HUES48 (cell line): Measurements from ENCODE around the gene PSMC4.

Experiments used
- H3K27ac ChIP-seq: one replicate; pipeline ENCODE4 v1.7.0; 2013; ENCODE audit warnings: low read depth, low read length, inconsistent platforms
- H3K27me3 ChIP-seq: 2 replicates; pipeline ENCODE4 v1.6.1; 2013; ENCODE audit warnings: mild to moderate bottlenecking, low read length; ENCODE audit not compliant: control insufficient read depth, insufficient read depth
- H3K36me3 ChIP-seq: 2 replicates; pipeline ENCODE4 v1.6.1; 2013; ENCODE audit warnings: low read length; ENCODE audit not compliant: control insufficient read depth, insufficient read depth
- H3K4me1 ChIP-seq: 2 replicates; pipeline ENCODE4 v1.6.1; 2013; ENCODE audit warnings: mild to moderate bottlenecking, low read length; ENCODE audit not compliant: control insufficient read depth, insufficient read depth
- H3K4me3 ChIP-seq: 2 replicates; pipeline ENCODE4 v1.5.1; 2013; ENCODE audit warnings: mild to moderate bottlenecking, low read depth, low read length
- H3K9ac ChIP-seq: 2 replicates; pipeline ENCODE4 v1.6.1; 2013; ENCODE audit warnings: mild to moderate bottlenecking, low read depth, low read length, moderate library complexity
- H3K9me3 ChIP-seq: 2 replicates; pipeline ENCODE4 v1.6.1; 2013; ENCODE audit warnings: low read length; ENCODE audit not compliant: control insufficient read depth, insufficient read depth

The PSMC4 gene

DNA sequence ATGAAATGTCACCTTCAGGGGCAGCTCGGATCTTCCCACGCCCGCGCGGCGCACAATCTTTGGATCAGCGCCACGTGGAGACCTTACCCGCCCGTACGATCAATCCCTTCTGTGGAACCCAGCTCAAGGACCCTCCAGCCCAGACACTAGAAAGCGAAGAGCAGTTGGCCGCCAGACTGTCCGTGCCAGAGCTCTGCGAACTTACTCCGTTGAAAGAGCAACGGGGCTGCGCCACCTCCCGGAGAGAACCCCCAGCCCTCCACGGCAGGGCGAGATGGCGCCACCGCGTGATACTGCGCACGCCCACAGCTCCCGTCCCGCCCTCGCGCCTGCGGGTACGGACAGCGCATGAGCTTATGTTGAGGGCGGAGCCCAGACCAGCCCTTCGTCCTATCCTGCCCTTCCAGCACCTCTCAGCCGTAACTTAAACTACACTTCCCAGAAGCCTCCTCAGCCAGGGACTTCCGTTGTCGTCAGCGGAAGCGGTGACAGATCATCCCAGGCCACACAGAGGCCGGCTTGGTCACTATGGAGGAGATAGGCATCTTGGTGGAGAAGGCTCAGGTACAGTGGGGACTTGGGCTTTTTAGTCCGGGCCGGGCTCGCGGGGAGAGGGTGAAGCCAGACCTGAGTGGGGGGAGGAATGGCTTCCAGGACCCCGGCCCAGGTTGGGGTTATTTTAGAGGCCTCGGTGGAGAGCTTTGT is at the start of gene PSMC4:
Gene PSMC4, plus strand, starts transcription at position 491 of the 705 bp plus-strand sequence. Its CDS starts 38 bp downstream, at position 529.
- H3K4me3 ChIP-seq = peak within 1 kb of the TSS; percentile 87
- peak within 1 kb of the TSS; percentile 53 for H3K27ac ChIP-seq
- H3K4me1 ChIP-seq = peaks cover 3% of the 10 kb centered on the region; the same call in 1 of the 2 replicates
- H3K27me3 ChIP-seq = no peaks in the 10 kb centered on the region
- no peaks in the 10 kb centered on the region for H3K9me3 ChIP-seq
- H3K36me3 ChIP-seq = peaks cover 37% of the 10 kb centered on the region
- peak within 1 kb of the TSS; percentile 68 for H3K9ac ChIP-seq

GRCh38 chr19:39923862-39924261 is 47.1 kb upstream of the PSMC4 start:
- no peaks in the 10 kb centered on the region for H3K4me1 ChIP-seq
- no peak overlapping the region for H3K4me3 ChIP-seq
- no peaks in the 10 kb centered on the region for H3K36me3 ChIP-seq
- H3K27me3 ChIP-seq = no peaks in the 10 kb centered on the region
- H3K27ac ChIP-seq = no peak overlapping the region
- no peaks in the 10 kb centered on the region for H3K9me3 ChIP-seq
- H3K9ac ChIP-seq = no peak overlapping the region

GRCh38 chr19:39924389-39924788 is 46.6 kb upstream of the PSMC4 start:
- H3K4me3 ChIP-seq = no peak overlapping the region
- no peaks in the 10 kb centered on the region for H3K27me3 ChIP-seq
- no peaks in the 10 kb centered on the region for H3K9me3 ChIP-seq
- H3K4me1 ChIP-seq = no peaks in the 10 kb centered on the region
- no peak overlapping the region for H3K27ac ChIP-seq
- H3K36me3 ChIP-seq = no peaks in the 10 kb centered on the region
- no peak overlapping the region for H3K9ac ChIP-seq

- no peak overlapping the region for H3K9ac ChIP-seq
- no peaks in the 10 kb centered on the region for H3K27me3 ChIP-seq
- H3K27ac ChIP-seq = no peak overlapping the region
- no peaks in the 10 kb centered on the region for H3K4me1 ChIP-seq
- no peaks in the 10 kb centered on the region for H3K36me3 ChIP-seq
- no peaks in the 10 kb centered on the region for H3K9me3 ChIP-seq
- H3K4me3 ChIP-seq = no peak overlapping the region
These were observed 46.0 kb upstream of the PSMC4 start for GRCh38 chr19:39924952-39925351.

DNA sequence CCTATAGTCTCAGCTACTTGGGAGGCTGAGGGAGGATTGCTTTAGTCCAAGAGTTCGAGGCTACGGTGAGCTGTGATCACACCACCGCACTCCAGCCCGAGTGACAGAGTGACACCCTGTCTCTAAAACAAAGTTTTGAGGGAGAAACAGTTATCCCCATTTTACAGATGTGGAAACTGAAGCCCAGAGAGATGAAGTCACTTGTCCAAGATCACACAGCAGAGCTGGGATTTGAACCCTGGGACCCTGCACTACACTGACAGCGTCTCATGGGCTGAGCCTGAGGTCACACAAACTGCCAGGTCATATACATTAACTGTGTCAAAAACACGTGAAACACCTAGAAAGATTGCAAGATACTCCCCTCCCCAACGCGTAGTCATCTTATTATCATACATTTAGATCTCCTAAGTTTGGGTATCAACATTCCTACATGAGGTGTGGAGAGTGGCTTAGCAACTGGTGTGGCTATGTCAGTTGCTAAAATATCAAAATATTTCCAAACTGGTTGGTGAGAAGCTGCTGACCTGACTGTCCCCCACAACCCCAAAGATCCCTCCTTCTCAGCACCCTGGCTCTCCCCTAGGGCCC is 44.7 kb upstream of the PSMC4 start:
- Histone ChIP-seq H3K27me3 (no peaks in the 10 kb centered on the region), H3K4me1 (no peaks in the 10 kb centered on the region), H3K36me3 (no peaks in the 10 kb centered on the region), H3K9me3 (no peaks in the 10 kb centered on the region), H3K9ac (no peak overlapping the region), H3K27ac (no peak overlapping the region), H3K4me3 (no peak overlapping the region)

- Histone ChIP-seq H3K27ac (no peak overlapping the region), H3K4me3 (no peak overlapping the region), H3K9ac (no peak overlapping the region), H3K9me3 (no peaks in the 10 kb centered on the region), H3K27me3 (no peaks in the 10 kb centered on the region), H3K4me1 (no peaks in the 10 kb centered on the region), H3K36me3 (no peaks in the 10 kb centered on the region)
These were observed 43.9 kb upstream of the PSMC4 start for GRCh38 chr19:39927076-39927475.

GRCh38 chr19:39927524-39928356 is 43.2 kb upstream of the PSMC4 start:
- Histone ChIP-seq H3K9ac (no peak overlapping the region), H3K27me3 (no peaks in the 10 kb centered on the region)

DNA sequence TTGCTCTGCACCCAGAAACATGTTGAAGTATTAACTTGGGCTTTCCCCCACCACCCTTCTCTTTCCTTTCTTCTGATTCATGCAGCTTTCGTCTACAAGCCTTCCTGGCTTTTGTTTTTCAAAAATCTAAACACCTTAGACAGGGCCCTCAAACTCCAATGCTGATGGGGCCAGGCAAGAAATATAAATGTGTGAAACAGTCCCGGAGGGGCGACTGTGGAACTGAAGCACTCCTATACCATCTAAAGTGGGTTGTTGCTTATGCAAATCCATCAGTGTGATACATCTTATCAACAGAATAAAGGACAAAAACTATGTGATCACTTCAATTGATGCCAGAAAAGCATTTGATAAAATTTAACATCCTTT is 42.6 kb upstream of the PSMC4 start:
- Histone ChIP-seq H3K36me3 (no peaks in the 10 kb centered on the region), H3K4me1 (no peaks in the 10 kb centered on the region), H3K4me3 (no peak overlapping the region), H3K9ac (no peak overlapping the region), H3K27me3 (no peaks in the 10 kb centered on the region), H3K9me3 (no peaks in the 10 kb centered on the region), H3K27ac (no peak overlapping the region)

More at GRCh38 chr19:39927524-39928356, 43.2 kb upstream of the PSMC4 start:
- Histone ChIP-seq H3K9me3 (no peaks in the 10 kb centered on the region), H3K4me3 (no peak overlapping the region), H3K27ac (no peak overlapping the region), H3K36me3 (no peaks in the 10 kb centered on the region), H3K4me1 (no peaks in the 10 kb centered on the region)

GRCh38 chr19:39929750-39930149 is 41.2 kb upstream of the PSMC4 start:
- Histone ChIP-seq H3K9me3 (no peaks in the 10 kb centered on the region), H3K9ac (no peak overlapping the region), H3K4me3 (no peak overlapping the region), H3K36me3 (no peaks in the 10 kb centered on the region), H3K4me1 (no peaks in the 10 kb centered on the region), H3K27ac (no peak overlapping the region), H3K27me3 (no peaks in the 10 kb centered on the region)

DNA sequence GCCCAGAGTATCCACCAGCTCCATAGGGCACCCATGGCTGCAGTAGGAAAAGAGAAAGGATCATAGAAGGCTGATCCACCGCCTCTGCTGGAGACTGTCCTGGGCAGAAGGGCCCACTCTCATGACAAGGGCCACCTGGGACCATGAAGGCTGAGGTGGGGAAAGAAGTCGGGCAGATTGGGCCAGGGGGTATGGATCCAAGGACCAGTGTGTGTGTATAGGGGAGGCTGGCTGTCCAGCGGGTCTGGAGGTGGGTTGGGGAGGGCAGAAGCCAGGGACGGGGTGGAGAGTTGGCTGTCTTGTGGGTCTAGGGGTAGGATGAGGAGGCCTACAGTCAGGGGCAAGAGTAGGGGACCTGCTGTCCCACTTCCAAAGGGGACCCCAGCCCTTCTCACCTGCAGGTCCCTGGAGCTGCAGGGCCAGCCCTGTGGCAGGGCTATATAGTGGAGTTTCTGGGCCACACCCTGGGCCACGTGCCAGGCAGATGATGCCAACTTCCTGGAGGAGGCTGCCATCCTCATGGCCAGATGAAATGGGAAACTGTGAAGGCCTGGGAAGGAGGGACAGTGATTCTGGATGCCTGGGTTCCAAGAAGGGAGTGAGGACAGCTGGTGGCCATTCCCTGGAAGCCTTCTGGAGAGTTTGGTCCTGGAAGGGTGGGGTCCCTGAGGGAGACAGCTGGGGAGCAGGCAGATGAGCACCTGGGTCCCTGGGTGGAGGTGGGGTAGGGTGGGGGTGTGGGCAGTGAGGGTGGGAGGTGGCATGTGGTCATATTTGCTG is 36.2 kb upstream of the PSMC4 start, which contains the start of gene FCGBP:
Gene FCGBP, minus strand, starts transcription at position 51 of the 780 bp plus-strand sequence.
- Histone ChIP-seq H3K36me3 (no peaks in the 10 kb centered on the region), H3K9ac (no peak within 1 kb of the TSS), H3K27ac (no peak within 1 kb of the TSS), H3K4me3 (no peak within 1 kb of the TSS), H3K9me3 (no peaks in the 10 kb centered on the region), H3K4me1 (no peaks in the 10 kb centered on the region), H3K27me3 (no peaks in the 10 kb centered on the region)
